Measurements from ENCODE around the gene RAPGEF4. TPM values are rescaled to one million over a fixed set of nuclear protein-coding genes. Genes with fewer than 3 reads are reported as not detected.

Gene RAPGEF4
- total RNA-seq, 1 experiment from 2014 or later = not detected

DNA sequence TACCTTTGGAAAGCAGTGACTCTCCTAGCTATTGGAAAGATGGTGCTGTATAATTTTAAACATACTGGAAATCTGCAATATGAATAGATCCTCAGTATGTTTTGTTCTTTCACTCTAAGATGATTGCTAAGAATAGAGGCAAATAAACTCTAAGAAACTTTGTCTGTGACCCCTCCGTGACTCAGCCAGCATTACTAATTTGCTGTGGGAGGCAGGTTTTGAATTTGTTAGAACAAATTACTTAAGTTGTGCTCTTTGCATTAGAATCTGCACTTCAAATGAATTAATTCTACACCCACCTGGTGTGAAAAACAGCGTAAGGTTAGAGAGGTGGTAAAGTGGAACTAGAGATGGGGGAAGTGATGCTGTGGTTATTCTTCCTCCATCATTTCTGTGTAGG, 142.2 kb downstream of the RAPGEF4 start:
- no peaks in the 10 kb centered on the region for H3K9me3 Mint-ChIP-seq (ENCODE audit: unreplicated experiment)
- H3K27ac Mint-ChIP-seq (ENCODE audit: low read depth, unreplicated experiment) = no peak overlapping the region
- TF ChIP-seq, protein P1, sequence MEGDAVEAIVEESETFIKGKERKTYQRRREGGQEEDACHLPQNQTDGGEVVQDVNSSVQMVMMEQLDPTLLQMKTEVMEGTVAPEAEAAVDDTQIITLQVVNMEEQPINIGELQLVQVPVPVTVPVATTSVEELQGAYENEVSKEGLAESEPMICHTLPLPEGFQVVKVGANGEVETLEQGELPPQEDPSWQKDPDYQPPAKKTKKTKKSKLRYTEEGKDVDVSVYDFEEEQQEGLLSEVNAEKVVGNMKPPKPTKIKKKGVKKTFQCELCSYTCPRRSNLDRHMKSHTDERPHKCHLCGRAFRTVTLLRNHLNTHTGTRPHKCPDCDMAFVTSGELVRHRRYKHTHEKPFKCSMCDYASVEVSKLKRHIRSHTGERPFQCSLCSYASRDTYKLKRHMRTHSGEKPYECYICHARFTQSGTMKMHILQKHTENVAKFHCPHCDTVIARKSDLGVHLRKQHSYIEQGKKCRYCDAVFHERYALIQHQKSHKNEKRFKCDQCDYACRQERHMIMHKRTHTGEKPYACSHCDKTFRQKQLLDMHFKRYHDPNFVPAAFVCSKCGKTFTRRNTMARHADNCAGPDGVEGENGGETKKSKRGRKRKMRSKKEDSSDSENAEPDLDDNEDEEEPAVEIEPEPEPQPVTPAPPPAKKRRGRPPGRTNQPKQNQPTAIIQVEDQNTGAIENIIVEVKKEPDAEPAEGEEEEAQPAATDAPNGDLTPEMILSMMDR (IDR thresholded peaks at IDR 0.05; ENCODE audit: unreplicated experiment) = no peak
- no peaks in the 10 kb centered on the region for H3K36me3 Mint-ChIP-seq (ENCODE audit: insufficient read depth, unreplicated experiment)
- peaks cover 16% of the 10 kb centered on the region for H3K27me3 Mint-ChIP-seq (ENCODE audit: insufficient read depth, unreplicated experiment)
- ChIA-PET CTCF (interaction anchor here (0.6 kb wide), 1 partner anchor 1121 kb away, joined by 3 read pairs; no protein-coding TSS in a partner anchor), POLR2A (no interaction called here)
- no peaks in the 10 kb centered on the region for H3K4me1 Mint-ChIP-seq (ENCODE audit: insufficient read depth, unreplicated experiment)
- DNase-seq (ENCODE audit: unreplicated experiment) = no peak
- no peak overlapping the region for H3K4me3 Mint-ChIP-seq (ENCODE audit: unreplicated experiment)
- intact Hi-C loops (cut with micrococcal nuclease) = no loop called here
- no TSS peak for BruUV-seq (replicated peaks)

DNA sequence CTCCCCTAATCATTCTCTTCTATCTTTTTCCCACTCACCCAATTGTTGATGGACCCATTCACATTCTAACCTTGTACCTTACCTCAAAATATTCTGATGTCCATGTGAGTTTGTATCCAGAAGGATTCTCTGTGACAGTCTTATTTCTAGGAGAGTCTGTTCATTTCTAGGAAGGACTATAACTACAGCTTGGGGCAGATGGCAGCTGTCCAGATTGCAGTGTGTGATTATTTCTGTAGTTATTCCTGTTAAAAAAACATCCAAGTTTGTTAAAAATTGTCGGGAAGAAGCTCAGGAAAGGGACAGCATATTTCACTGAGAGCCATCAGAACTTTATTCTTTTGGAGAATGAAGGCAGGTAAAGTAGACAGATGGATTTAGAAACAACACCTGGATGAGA, 142.6 kb downstream of the RAPGEF4 start:
- no TSS peak for BruUV-seq (replicated peaks)
- DNase-seq (ENCODE audit: unreplicated experiment) = no peak
- Mint-ChIP-seq H3K9me3 (ENCODE audit: unreplicated experiment) (no peaks in the 10 kb centered on the region), H3K4me1 (ENCODE audit: insufficient read depth, unreplicated experiment) (no peaks in the 10 kb centered on the region), H3K27me3 (ENCODE audit: insufficient read depth, unreplicated experiment) (peaks cover 16% of the 10 kb centered on the region), H3K4me3 (ENCODE audit: unreplicated experiment) (no peak overlapping the region), H3K27ac (ENCODE audit: low read depth, unreplicated experiment) (no peak overlapping the region), H3K36me3 (ENCODE audit: insufficient read depth, unreplicated experiment) (no peaks in the 10 kb centered on the region)
- ChIA-PET CTCF (no interaction called here), POLR2A (interaction anchor here (0.8 kb wide), 1 partner anchor 8 kb away, joined by 3 read pairs; no protein-coding TSS in a partner anchor)
- intact Hi-C loops (cut with micrococcal nuclease) = no loop called here
- TF ChIP-seq, protein P1 (IDR thresholded peaks at IDR 0.05; ENCODE audit: unreplicated experiment) = no peak

DNA sequence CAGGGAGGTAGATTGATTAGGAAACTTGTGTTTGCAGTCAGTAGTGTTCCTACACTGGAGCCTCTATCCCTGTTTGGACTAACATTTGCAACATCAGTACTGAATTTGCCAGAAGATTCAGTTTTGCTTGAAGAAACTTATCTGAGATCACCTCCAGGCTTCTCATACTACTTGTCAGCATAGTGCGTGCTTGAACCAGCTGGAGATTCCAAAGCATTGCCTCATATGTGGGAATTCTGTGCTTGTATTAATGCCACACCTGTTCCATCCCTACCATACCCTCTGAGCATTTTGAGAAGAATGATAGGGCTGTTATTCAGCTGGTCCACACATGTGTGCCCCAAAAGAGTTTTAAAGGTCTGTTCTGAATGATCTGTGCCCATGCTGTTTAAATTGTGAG, 148.7 kb downstream of the RAPGEF4 start:
- CTCF ChIA-PET = no interaction called here
- TF ChIP-seq, protein P1 (IDR thresholded peaks at IDR 0.05; ENCODE audit: unreplicated experiment) = no peak
- peak; percentile 6 for DNase-seq (ENCODE audit: unreplicated experiment)
- intact Hi-C loops (cut with micrococcal nuclease) = no loop called here
- BruUV-seq (replicated peaks) = no TSS peak
- Mint-ChIP-seq H3K4me1 (ENCODE audit: insufficient read depth, unreplicated experiment) (no peaks in the 10 kb centered on the region), H3K4me3 (ENCODE audit: unreplicated experiment) (no peak overlapping the region), H3K27ac (ENCODE audit: low read depth, unreplicated experiment) (no peak overlapping the region), H3K9me3 (ENCODE audit: unreplicated experiment) (no peaks in the 10 kb centered on the region), H3K36me3 (ENCODE audit: insufficient read depth, unreplicated experiment) (peaks cover 4% of the 10 kb centered on the region), H3K27me3 (ENCODE audit: insufficient read depth, unreplicated experiment) (no peaks in the 10 kb centered on the region)
- POLR2A ChIA-PET = interaction anchor here (0.6 to 0.7 kb wide), 2 partner anchors 46 to 597 kb away, joined by 3 to 5 read pairs; no protein-coding TSS in a partner anchor

DNA sequence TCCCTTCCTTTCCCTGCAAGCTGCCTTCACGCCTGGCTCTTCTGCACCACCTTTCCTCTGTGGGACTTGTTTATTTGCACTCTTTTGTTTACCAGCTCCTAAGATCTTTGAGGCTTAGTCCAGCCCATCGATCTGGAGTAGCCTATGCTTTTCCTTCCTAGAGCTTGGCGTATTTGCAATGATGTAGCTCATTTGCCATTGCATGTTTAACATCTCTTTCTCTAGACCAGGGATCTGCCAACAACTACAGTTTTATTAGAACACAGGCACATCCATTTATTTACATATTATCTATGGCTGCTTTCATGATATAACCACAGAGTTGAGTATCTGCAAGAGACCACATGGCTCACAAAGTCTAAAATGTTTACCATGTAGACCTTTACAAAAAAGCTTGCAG, 150.4 kb downstream of the RAPGEF4 start:
- Mint-ChIP-seq H3K9me3 (ENCODE audit: unreplicated experiment) (no peaks in the 10 kb centered on the region), H3K36me3 (ENCODE audit: insufficient read depth, unreplicated experiment) (peaks cover 4% of the 10 kb centered on the region), H3K4me1 (ENCODE audit: insufficient read depth, unreplicated experiment) (no peaks in the 10 kb centered on the region), H3K4me3 (ENCODE audit: unreplicated experiment) (no peak overlapping the region), H3K27ac (ENCODE audit: low read depth, unreplicated experiment) (no peak overlapping the region), H3K27me3 (ENCODE audit: insufficient read depth, unreplicated experiment) (peaks cover 16% of the 10 kb centered on the region)
- intact Hi-C loops (cut with micrococcal nuclease) = no loop called here
- ChIA-PET CTCF (interaction anchor here (0.5 kb wide), 1 partner anchor 46 kb away, joined by 3 read pairs; no protein-coding TSS in a partner anchor), POLR2A (interaction anchor here (1.1 kb wide), 1 partner anchor 14 kb away, joined by 3 read pairs; no protein-coding TSS in a partner anchor)
- no peak for DNase-seq (ENCODE audit: unreplicated experiment)
- BruUV-seq (replicated peaks) = no TSS peak
- TF ChIP-seq, protein P1 (IDR thresholded peaks at IDR 0.05; ENCODE audit: unreplicated experiment) = no peak

All from MCF 10A (cell line).